Activated naive CD8-positive, alpha-beta T cell treated with anti-CD3 and anti-CD28 coated beads for 36 hours (primary cell): ENCODE data around the gene RPS5. TPM values are rescaled to one million over a fixed set of nuclear protein-coding genes. Genes with fewer than 3 reads are reported as not detected.

Experiments used
- DNase-seq: peaks from one replicate; pipeline ENCODE4 v3.0.0; 2021
- H3K27ac Mint-ChIP-seq: one replicate; pipeline ENCODE4 v1.8.0; 2022; ENCODE audit warnings: mild to moderate bottlenecking, moderate library complexity, mixed read lengths
- H3K27me3 Mint-ChIP-seq: one replicate; pipeline ENCODE4 v1.8.0; 2022; ENCODE audit warnings: mild to moderate bottlenecking, mixed read lengths
- H3K36me3 Mint-ChIP-seq: one replicate; pipeline ENCODE4 v1.8.0; 2021; ENCODE audit warnings: mild to moderate bottlenecking, mixed read lengths
- H3K4me1 Mint-ChIP-seq: one replicate; pipeline ENCODE4 v1.8.0; 2021; ENCODE audit warnings: mixed read lengths
- H3K4me3 Mint-ChIP-seq: one replicate; pipeline ENCODE4 v1.8.0; 2022; ENCODE audit warnings: mild to moderate bottlenecking, moderate library complexity, mixed read lengths
- H3K9me3 Mint-ChIP-seq: one replicate; pipeline ENCODE4 v1.8.0; 2022; ENCODE audit warnings: mixed read lengths
- total RNA-seq, 2 experiments: library from RNA; stranded (reverse); gene quantifications; one replicate each; pipeline ENCODE4 v1.2.3, GENCODE V29; 2021

The RPS5 gene
- total RNA-seq, 2 experiments from 2014 or later = 1,717 to 1,777 TPM

GRCh38 chr19:58353717-58354477, 33.2 kb upstream of the RPS5 start:
- H3K27me3 Mint-ChIP-seq = no peaks in the 10 kb centered on the region
- no peak overlapping the region for H3K27ac Mint-ChIP-seq
- H3K4me1 Mint-ChIP-seq = peaks cover 21% of the 10 kb centered on the region
- no peak for DNase-seq
- H3K4me3 Mint-ChIP-seq = no peak overlapping the region
- H3K36me3 Mint-ChIP-seq = peaks cover 24% of the 10 kb centered on the region
- H3K9me3 Mint-ChIP-seq = no peaks in the 10 kb centered on the region

- peaks cover 20% of the 10 kb centered on the region for H3K36me3 Mint-ChIP-seq
- DNase-seq = no peak
- no peak overlapping the region for H3K4me3 Mint-ChIP-seq
- H3K27me3 Mint-ChIP-seq = no peaks in the 10 kb centered on the region
- H3K4me1 Mint-ChIP-seq = peaks cover 14% of the 10 kb centered on the region
- no peak overlapping the region for H3K27ac Mint-ChIP-seq
- H3K9me3 Mint-ChIP-seq = no peaks in the 10 kb centered on the region
Measured at GRCh38 chr19:58354478-58355030, 32.5 kb upstream of the RPS5 start.

GRCh38 chr19:58355215-58355796, 31.8 kb upstream of the RPS5 start:
- no peak overlapping the region for H3K4me3 Mint-ChIP-seq
- H3K27ac Mint-ChIP-seq = peak overlapping the region; percentile 16
- no peak for DNase-seq
- H3K27me3 Mint-ChIP-seq = no peaks in the 10 kb centered on the region
- H3K9me3 Mint-ChIP-seq = no peaks in the 10 kb centered on the region
- H3K36me3 Mint-ChIP-seq = peaks cover 18% of the 10 kb centered on the region
- peaks cover 12% of the 10 kb centered on the region for H3K4me1 Mint-ChIP-seq

GRCh38 chr19:58355908-58356765, 30.9 kb upstream of the RPS5 start:
- peak overlapping the region; percentile 16 for H3K27ac Mint-ChIP-seq
- H3K36me3 Mint-ChIP-seq = peaks cover 12% of the 10 kb centered on the region
- peak; percentile 66 for DNase-seq
- H3K27me3 Mint-ChIP-seq = no peaks in the 10 kb centered on the region
- H3K4me3 Mint-ChIP-seq = peak overlapping the region; percentile 37
- peaks cover 13% of the 10 kb centered on the region for H3K4me1 Mint-ChIP-seq
- no peaks in the 10 kb centered on the region for H3K9me3 Mint-ChIP-seq

- peak overlapping the region; percentile 37 for H3K4me3 Mint-ChIP-seq
- H3K4me1 Mint-ChIP-seq = peaks cover 19% of the 10 kb centered on the region
- H3K27ac Mint-ChIP-seq = no peak overlapping the region
- no peaks in the 10 kb centered on the region for H3K9me3 Mint-ChIP-seq
- peaks cover 5% of the 10 kb centered on the region for H3K36me3 Mint-ChIP-seq
- H3K27me3 Mint-ChIP-seq = no peaks in the 10 kb centered on the region
- no peak for DNase-seq
Measured at GRCh38 chr19:58356766-58357480, 30.1 kb upstream of the RPS5 start.

- Mint-ChIP-seq H3K27me3 (no peaks in the 10 kb centered on the region), H3K4me1 (peaks cover 20% of the 10 kb centered on the region), H3K9me3 (no peaks in the 10 kb centered on the region), H3K4me3 (no peak overlapping the region), H3K36me3 (no peaks in the 10 kb centered on the region), H3K27ac (no peak overlapping the region)
- no peak for DNase-seq
Measured at GRCh38 chr19:58357481-58358145, 29.5 kb upstream of the RPS5 start.

GRCh38 chr19:58361900-58362271, 25.2 kb upstream of the RPS5 start:
- Mint-ChIP-seq H3K36me3 (no peaks in the 10 kb centered on the region), H3K27ac (peak overlapping the region; percentile 94), H3K4me3 (peak overlapping the region; percentile 87), H3K27me3 (no peaks in the 10 kb centered on the region), H3K9me3 (no peaks in the 10 kb centered on the region), H3K4me1 (peaks cover 14% of the 10 kb centered on the region)
- peak; percentile 65 for DNase-seq

- H3K4me3 Mint-ChIP-seq = peak within 1 kb of the TSS; percentile 87
- DNase-seq = peak; percentile 99
- H3K36me3 Mint-ChIP-seq = no peaks in the 10 kb centered on the region
- H3K9me3 Mint-ChIP-seq = no peaks in the 10 kb centered on the region
- peak within 1 kb of the TSS; percentile 94 for H3K27ac Mint-ChIP-seq
- peaks cover 14% of the 10 kb centered on the region for H3K4me1 Mint-ChIP-seq
- H3K27me3 Mint-ChIP-seq = no peaks in the 10 kb centered on the region
Measured at GRCh38 chr19:58362272-58362994, 24.6 kb upstream of the RPS5 start, which contains the start of gene ZNF497. TSS of gene ZNF497 (minus strand) at chr19:58362751. CDS start at chr19:58357635, 5,116 bp downstream.

GRCh38 chr19:58364146-58364545, 22.9 kb upstream of the RPS5 start:
- H3K36me3 Mint-ChIP-seq = no peaks in the 10 kb centered on the region

GRCh38 chr19:58366585-58367430, 20.3 kb upstream of the RPS5 start:
- Mint-ChIP-seq H3K4me1 (peaks cover 4% of the 10 kb centered on the region), H3K27me3 (no peaks in the 10 kb centered on the region), H3K36me3 (no peaks in the 10 kb centered on the region), H3K27ac (no peak overlapping the region), H3K4me3 (no peak overlapping the region), H3K9me3 (no peaks in the 10 kb centered on the region)
- DNase-seq = no peak

More at GRCh38 chr19:58364146-58364545, 22.9 kb upstream of the RPS5 start:
- Mint-ChIP-seq H3K9me3 (no peaks in the 10 kb centered on the region), H3K27me3 (no peaks in the 10 kb centered on the region), H3K4me1 (peaks cover 11% of the 10 kb centered on the region), H3K27ac (no peak overlapping the region), H3K4me3 (no peak overlapping the region)
- no peak for DNase-seq

- no peaks in the 10 kb centered on the region for H3K27me3 Mint-ChIP-seq
- no peaks in the 10 kb centered on the region for H3K36me3 Mint-ChIP-seq
- no peaks in the 10 kb centered on the region for H3K9me3 Mint-ChIP-seq
- no peak for DNase-seq
- H3K4me1 Mint-ChIP-seq = peaks cover 1% of the 10 kb centered on the region
- no peak overlapping the region for H3K27ac Mint-ChIP-seq
- no peak overlapping the region for H3K4me3 Mint-ChIP-seq
Measured at GRCh38 chr19:58367698-58368454, 19.2 kb upstream of the RPS5 start.

GRCh38 chr19:58368561-58369360, 18.3 kb upstream of the RPS5 start:
- H3K9me3 Mint-ChIP-seq = no peaks in the 10 kb centered on the region
- no peaks in the 10 kb centered on the region for H3K4me1 Mint-ChIP-seq
- no peak for DNase-seq
- H3K27me3 Mint-ChIP-seq = no peaks in the 10 kb centered on the region
- no peak overlapping the region for H3K4me3 Mint-ChIP-seq
- no peak overlapping the region for H3K27ac Mint-ChIP-seq
- no peaks in the 10 kb centered on the region for H3K36me3 Mint-ChIP-seq
